Loucy (cell line): ENCODE measurements around the gene PCBP3.
"Not testable (repeated sequence)": the region's sequence is repeated elsewhere in the genome, so short reads cannot be mapped to it uniquely, and the experiment has no call there.

Source experiments
- H2AFZ ChIP-seq: fragments of 200-600 bp; sonication (generic); 2 replicates; pipeline ENCODE4 v1.6.0; 2016; ENCODE audit warnings: antibody characterized with exemption, mild to moderate bottlenecking, low read length, moderate library complexity
- H3F3A ChIP-seq: fragments of 200-600 bp; 2 replicates; pipeline ENCODE4 v1.6.0; 2016; ENCODE audit warnings: antibody characterized with exemption, low read depth, mild to moderate bottlenecking
- H3K27me3 ChIP-seq: fragments of 200-600 bp; sonication (generic); 2 replicates; pipeline ENCODE4 v1.6.1; 2014; ENCODE audit warnings: low read length, mild to moderate bottlenecking; ENCODE audit not compliant: insufficient read depth, poor library complexity, severe bottlenecking
- H3K36me3 ChIP-seq: fragments of 200-600 bp; sonication (generic); 2 replicates; pipeline ENCODE4 v1.6.1; 2016; ENCODE audit warnings: low read length; ENCODE audit not compliant: insufficient read depth
- H3K4me1 ChIP-seq: fragments of 200-600 bp; sonication (generic); 2 replicates; pipeline ENCODE4 v1.5.1; 2014; ENCODE audit warnings: low read length, mild to moderate bottlenecking; ENCODE audit not compliant: insufficient read depth, poor library complexity, severe bottlenecking
- H3K4me2 ChIP-seq: fragments of 200-600 bp; sonication (generic); 2 replicates; pipeline ENCODE4 v1.6.0; 2014; ENCODE audit warnings: antibody characterized with exemption, low read length, low read depth, mild to moderate bottlenecking; ENCODE audit not compliant: poor library complexity, severe bottlenecking
- H3K4me3 ChIP-seq: fragments of 200-600 bp; sonication (generic); 2 replicates; pipeline ENCODE4 v1.5.1; 2014; ENCODE audit warnings: low read length, mild to moderate bottlenecking, mixed read lengths; ENCODE audit not compliant: poor library complexity, severe bottlenecking
- H3K79me2 ChIP-seq: fragments of 200-600 bp; sonication (generic); 2 replicates; pipeline ENCODE4 v1.6.1; 2014; ENCODE audit warnings: low read length; ENCODE audit not compliant: insufficient read depth
- H3K9ac ChIP-seq: fragments of 200-600 bp; sonication (generic); 2 replicates; pipeline ENCODE4 v1.6.0; 2014; ENCODE audit warnings: mild to moderate bottlenecking, low read depth, low read length, moderate library complexity; ENCODE audit not compliant: poor library complexity, severe bottlenecking
- H3K9me2 ChIP-seq: fragments of 200-600 bp; sonication (generic); replicated peaks from 2 replicates; pipeline ENCODE4 v1.6.1; 2016; ENCODE audit warnings: low read depth, low read length, mixed read lengths
- H3K9me3 ChIP-seq: fragments of 200-600 bp; sonication (generic); 2 replicates; pipeline ENCODE4 v1.6.1; 2014; ENCODE audit warnings: mild to moderate bottlenecking, antibody characterized with exemption, low read length, low read depth; ENCODE audit not compliant: insufficient read depth
- H4K20me1 ChIP-seq: fragments of 200-600 bp; sonication (generic); 2 replicates; pipeline ENCODE4 v1.6.0; 2014; ENCODE audit warnings: antibody characterized with exemption, low read length, mild to moderate bottlenecking; ENCODE audit not compliant: insufficient read depth, poor library complexity, severe bottlenecking
- CTCF ChIP-seq: fragments of 200-600 bp; sonication (generic); conservative IDR thresholded peaks from 2 replicates; pipeline ENCODE4 v1.5.1; 2014; ENCODE audit warnings: mild to moderate bottlenecking, antibody characterized with exemption, low read length
- EZH2phosphoT487 ChIP-seq: fragments of 200-600 bp; IDR thresholded peaks from 2 replicates; pipeline ENCODE4 v1.6.1; 2018; ENCODE audit warnings: antibody characterized with exemption, mild to moderate bottlenecking, moderate library complexity, borderline replicate concordance

Gene PCBP3

DNA sequence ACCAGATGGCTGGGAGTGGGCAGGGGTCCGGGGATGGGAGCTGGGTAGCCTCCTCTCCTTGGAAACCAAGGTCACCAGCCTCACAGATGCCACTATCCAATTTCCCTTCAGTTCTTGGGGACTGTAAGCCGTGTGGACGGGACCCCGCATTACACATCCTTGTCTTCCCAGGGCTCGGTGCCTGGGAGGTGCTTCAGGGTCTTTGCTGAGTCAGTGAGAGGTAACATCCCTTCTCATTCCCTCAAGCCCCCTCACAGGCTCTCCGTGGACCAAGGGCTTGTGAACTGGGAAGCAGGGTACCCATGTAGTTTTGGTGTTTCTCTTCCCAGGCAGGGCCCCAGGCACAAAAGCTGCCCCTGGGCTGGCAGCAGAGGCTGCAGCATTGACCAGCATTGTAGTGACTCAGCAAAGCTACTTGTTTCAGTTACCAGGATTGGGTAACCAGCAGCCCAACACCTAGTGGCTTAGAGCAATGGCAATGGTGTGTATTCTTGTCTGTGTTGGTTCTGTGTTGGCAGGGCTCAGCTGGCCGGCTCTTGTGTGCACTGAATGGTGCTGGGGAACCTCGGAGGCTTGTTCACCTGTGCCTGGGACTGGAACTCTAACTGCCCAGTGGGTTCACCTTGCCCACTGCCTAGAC is 24.6 kb upstream of the PCBP3 start:
- Histone ChIP-seq H4K20me1 (no peaks in the 10 kb centered on the region), H3K36me3 (no peaks in the 10 kb centered on the region), H3K9ac (no peak overlapping the region), H3K4me1 (peaks cover 13% of the 10 kb centered on the region), H3F3A (no peaks in the 10 kb centered on the region), H3K4me3 (no peak overlapping the region), H2AFZ (no peak overlapping the region), H3K9me2 (no peaks in the 10 kb centered on the region), H3K79me2 (no peaks in the 10 kb centered on the region), H3K9me3 (no peaks in the 10 kb centered on the region), H3K4me2 (no peak overlapping the region), H3K27me3 (no peaks in the 10 kb centered on the region)
- TF ChIP-seq EZH2phosphoT487 (no peak), CTCF (no peak)

- no peak overlapping the region for H2AFZ ChIP-seq
- H3K79me2 ChIP-seq: no peaks in the 10 kb centered on the region
- H4K20me1 ChIP-seq: no peaks in the 10 kb centered on the region
- H3K27me3 ChIP-seq: no peaks in the 10 kb centered on the region
- no peak overlapping the region for H3K4me3 ChIP-seq
- TF ChIP-seq CTCF (no peak), EZH2phosphoT487 (no peak)
- no peaks in the 10 kb centered on the region for H3K36me3 ChIP-seq
- no peaks in the 10 kb centered on the region for H3K9me3 ChIP-seq
- peaks cover 7% of the 10 kb centered on the region for H3K4me1 ChIP-seq
- H3K9me2 ChIP-seq: no peaks in the 10 kb centered on the region
- no peak overlapping the region for H3K4me2 ChIP-seq
- H3K9ac ChIP-seq: no peak overlapping the region
- no peaks in the 10 kb centered on the region for H3F3A ChIP-seq
Observed at GRCh38 chr21:45620201-45620923, 23.2 kb upstream of the PCBP3 start.

GRCh38 chr21:45621435-45622331 is 21.8 kb upstream of the PCBP3 start:
- H3K4me1 ChIP-seq, H4K20me1 ChIP-seq, H3F3A ChIP-seq, H3K36me3 ChIP-seq, H3K79me2 ChIP-seq, H3K4me3 ChIP-seq, H3K4me2 ChIP-seq, H2AFZ ChIP-seq, H3K9ac ChIP-seq, H3K9me3 ChIP-seq, H3K27me3 ChIP-seq, H3K9me2 ChIP-seq: not testable (repeated sequence)
